Liver (tissue), 3 donors: ENCODE measurements around the gene WDR77.

Experiments
- CTCF ChIP-seq: fragments of 150-350 bp; IDR thresholded peaks from 2 replicates; pipeline ENCODE4 v1.5.1; 2017; ENCODE audit warnings: improper control_type of control experiment, low read depth, low read length; ENCODE audit not compliant: missing input control
- JUND ChIP-seq, 2 donors: IDR thresholded peaks; 2 replicates each; pipeline ENCODE4 v1.6.1; 2016; ENCODE audit warnings: antibody characterized with exemption in 2 of 2
- ZBTB33 ChIP-seq: IDR thresholded peaks from 2 replicates; pipeline ENCODE4 v1.6.1; 2016; ENCODE audit warnings: antibody characterized with exemption
- donor health status: healthy.
- donor health status: healthy.

GRCh38 chr1:111392460-111392945, 56.6 kb downstream of the WDR77 start:
- TF ChIP-seq CTCF: no peak
- TF ChIP-seq JUND (IDR thresholded peaks at IDR 0.05): no peak
- TF ChIP-seq ZBTB33: no peak
